ENCODE data around the gene ERICH6.

ERICH6 gene

DNA sequence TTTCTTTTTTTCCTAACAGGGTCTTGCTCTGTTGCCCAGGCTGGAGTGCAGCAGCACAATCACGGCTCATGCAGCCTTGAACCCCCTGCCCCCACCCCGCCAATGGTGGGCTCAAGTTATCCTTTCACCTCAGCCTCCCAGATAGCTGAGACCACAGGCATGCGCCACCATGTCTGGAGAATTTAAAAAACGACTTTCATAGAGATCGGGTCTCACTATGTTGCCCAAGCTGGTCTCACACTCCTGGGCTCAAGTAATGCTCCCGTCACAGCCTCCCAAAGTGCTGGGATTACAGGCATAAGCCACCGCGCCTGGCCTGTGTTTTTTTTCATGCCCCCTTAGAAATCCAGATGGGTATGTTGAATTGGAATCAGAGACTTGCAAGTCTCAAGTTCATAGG is 40.3 kb downstream of the ERICH6 start:
- no peak for TF ChIP-seq CTCF (IDR thresholded peaks at IDR 0.05; ENCODE audit: low read depth, low read length)
- DNase-seq (ENCODE audit: low read depth in 2 of 2) = no peak
- H3K4me3 ChIP-seq (replicated peaks in 1 of 2; ENCODE audit: low read depth in 2 of 2, low read length in 2 of 2) = no peak overlapping the region

DNA sequence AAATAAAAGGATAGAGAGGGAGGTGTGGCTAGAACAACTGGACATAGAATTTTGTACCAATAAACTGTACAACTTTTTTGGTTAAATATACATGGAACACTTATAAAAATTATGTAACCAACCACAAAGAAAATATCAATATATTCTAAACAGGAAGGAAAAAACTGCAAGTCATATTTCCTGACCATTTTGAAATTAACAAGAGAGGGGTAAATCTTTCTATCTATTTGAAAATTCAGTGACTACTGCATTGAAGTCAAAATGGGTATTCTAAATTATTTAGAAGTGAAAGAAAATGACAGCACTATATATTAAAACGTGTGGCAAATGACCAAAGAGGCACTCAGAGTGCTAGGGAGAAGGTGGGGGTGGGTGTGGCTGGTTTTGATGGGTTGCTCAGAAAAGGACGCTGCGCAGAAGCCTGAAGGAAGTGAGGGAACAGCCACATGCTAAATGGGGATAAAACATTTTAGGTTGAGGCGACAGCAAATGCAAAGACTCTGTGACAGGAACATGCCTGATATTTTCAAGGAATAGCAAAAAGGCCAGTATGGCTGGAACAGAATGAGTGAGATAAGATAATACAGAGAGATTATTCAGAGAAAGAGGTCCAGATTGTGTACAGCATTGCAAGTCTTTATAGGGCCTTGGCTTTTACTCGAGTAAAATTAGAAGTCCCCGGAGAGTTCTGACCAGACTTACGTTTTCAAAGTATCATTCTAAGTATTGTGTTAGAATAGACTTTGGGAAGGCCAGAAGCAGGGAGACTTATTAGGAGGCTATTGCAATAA is 41.1 kb downstream of the ERICH6 start:
- TF ChIP-seq CTCF (IDR thresholded peaks at IDR 0.05; ENCODE audit: low read depth, low read length) = no peak
- no peak overlapping the region for H3K4me3 ChIP-seq (replicated peaks in 1 of 2; ENCODE audit: low read depth in 2 of 2, low read length in 2 of 2)
- no peak for DNase-seq (ENCODE audit: low read depth in 2 of 2)

GRCh38 chr3:150656316-150656715 is 47.4 kb downstream of the ERICH6 start:
- no peak for TF ChIP-seq CTCF (IDR thresholded peaks at IDR 0.05; ENCODE audit: low read depth, low read length)
- H3K4me3 ChIP-seq (replicated peaks in 1 of 2; ENCODE audit: low read depth in 2 of 2, low read length in 2 of 2) = no peak overlapping the region
- DNase-seq (ENCODE audit: low read depth in 2 of 2) = no peak

GRCh38 chr3:150653110-150653561 is 50.6 kb downstream of the ERICH6 start:
- H3K4me3 ChIP-seq (replicated peaks in 1 of 2; ENCODE audit: low read depth in 2 of 2, low read length in 2 of 2) = no peak overlapping the region
- DNase-seq (ENCODE audit: low read depth in 2 of 2) = no peak
- TF ChIP-seq CTCF (IDR thresholded peaks at IDR 0.05; ENCODE audit: low read depth, low read length) = no peak

DNA sequence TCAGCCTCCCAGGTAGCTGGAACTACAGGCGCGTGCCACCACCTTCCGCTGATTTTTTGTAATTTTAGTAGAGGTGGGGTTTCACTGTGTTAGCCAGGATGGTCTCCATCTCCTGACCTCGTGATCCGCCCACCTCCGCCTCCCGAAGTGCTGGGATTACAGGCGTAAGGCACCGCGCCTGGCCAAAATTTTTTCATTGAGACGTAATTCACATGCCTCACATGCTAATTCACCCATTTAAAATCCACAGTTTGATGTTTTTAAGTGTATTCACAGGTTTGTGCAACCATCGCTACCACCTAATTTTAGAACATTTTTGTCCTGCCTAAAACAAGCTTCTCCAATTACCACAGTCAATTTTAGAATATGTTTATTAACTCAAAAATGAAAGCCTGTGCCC is 63.5 kb downstream of the ERICH6 start:
- no peak for TF ChIP-seq CTCF (IDR thresholded peaks at IDR 0.05; ENCODE audit: low read depth, low read length)
- H3K4me3 ChIP-seq (replicated peaks in 1 of 2; ENCODE audit: low read depth in 2 of 2, low read length in 2 of 2) = no peak overlapping the region
- no peak for DNase-seq (ENCODE audit: low read depth in 2 of 2)

GRCh38 chr3:150639262-150639661 is 64.5 kb downstream of the ERICH6 start:
- TF ChIP-seq CTCF (IDR thresholded peaks at IDR 0.05; ENCODE audit: low read depth, low read length) = no peak
- H3K4me3 ChIP-seq (replicated peaks in 1 of 2; ENCODE audit: low read depth in 2 of 2, low read length in 2 of 2) = no peak overlapping the region
- peak in 1 of 2 donors; percentile 17 for DNase-seq (ENCODE audit: low read depth in 2 of 2)

DNA sequence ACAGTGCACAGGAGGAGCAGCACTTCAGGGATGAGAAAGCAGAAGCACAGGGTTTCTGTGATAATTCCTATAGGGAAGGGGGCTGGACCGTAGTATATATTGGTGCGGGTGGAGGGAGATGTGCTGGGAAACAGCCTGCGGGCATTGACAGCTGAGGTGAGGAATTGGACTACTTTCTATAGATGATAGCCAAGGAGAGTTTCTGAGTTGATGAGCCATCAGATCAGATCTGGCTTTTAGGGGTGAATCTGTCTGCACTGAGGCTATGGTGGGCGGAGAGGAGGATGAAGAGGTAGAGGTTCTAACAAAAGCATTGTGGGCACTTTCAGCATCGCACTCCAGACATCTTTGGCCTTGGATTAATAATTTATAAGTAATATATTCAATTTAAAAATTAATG is 67.5 kb downstream of the ERICH6 start:
- no peak for DNase-seq (ENCODE audit: low read depth in 2 of 2)
- TF ChIP-seq CTCF (IDR thresholded peaks at IDR 0.05; ENCODE audit: low read depth, low read length) = no peak
- no peak overlapping the region for H3K4me3 ChIP-seq (replicated peaks in 1 of 2; ENCODE audit: low read depth in 2 of 2, low read length in 2 of 2)
